Activated CD8-positive, alpha-beta T cell treated with anti-CD3 and anti-CD28 coated beads for 36 hours (primary cell): ENCODE data around the gene ACYP1. TPM values are rescaled to one million over a fixed set of nuclear protein-coding genes. Genes with fewer than 3 reads are reported as not detected.

Experiments
- ATAC-seq: fragments of 200-7000 bp; cut with Tn5 transposase; one replicate; pipeline ENCODE4 v1.10.0; 2021; ENCODE audit warnings: mild to moderate bottlenecking, moderate library complexity
- CTCF ChIA-PET: fragments of 350-600 bp; sonication (Branson Sonifier 250); formaldehyde crosslinking; loops from one replicate; lab custom pipeline; 2021; ENCODE audit warnings: antibody characterized with exemption; lab: Charles Lee
- POLR2A ChIA-PET: fragments of 350-600 bp; sonication (Branson Sonifier 250); formaldehyde crosslinking; loops from one replicate; lab custom pipeline; 2021; ENCODE audit warnings: antibody characterized with exemption; lab: Charles Lee
- DNase-seq: peaks from one replicate; pipeline ENCODE4 v3.0.0-alpha.2; 2020
- H3K27ac Mint-ChIP-seq: one replicate; pipeline ENCODE4 v1.8.0; 2021; ENCODE audit warnings: mild to moderate bottlenecking, mixed read lengths
- H3K27me3 Mint-ChIP-seq: one replicate; pipeline ENCODE4 v1.8.0; 2021; ENCODE audit warnings: mixed read lengths
- H3K36me3 Mint-ChIP-seq: one replicate; pipeline ENCODE4 v1.8.0; 2021; ENCODE audit warnings: low read depth, mixed read lengths
- H3K4me1 Mint-ChIP-seq: one replicate; pipeline ENCODE4 v1.8.0; 2021; ENCODE audit warnings: low read depth, mixed read lengths
- H3K4me3 Mint-ChIP-seq: one replicate; pipeline ENCODE4 v1.8.0; 2021; ENCODE audit warnings: mild to moderate bottlenecking, moderate library complexity, mixed read lengths
- H3K9me3 Mint-ChIP-seq: one replicate; pipeline ENCODE4 v1.8.0; 2021; ENCODE audit warnings: mixed read lengths
- intact Hi-C: fragments of 100-400 bp; cut with micrococcal nuclease; formaldehyde crosslinking; loops from one replicate; pipeline ENCODE4 v1.10.0; 2022
- total RNA-seq, 2 experiments: library from RNA; stranded (reverse); gene quantifications; one replicate each; pipeline ENCODE4 v1.2.3, GENCODE V29; 2021
- TF ChIP-seq, protein P1 (sequence below): fragments of 200-600 bp; IDR thresholded peaks from one replicate; pipeline ENCODE4 v1.8.0; 2022; ENCODE audit warnings: antibody characterized with exemption, mild to moderate bottlenecking

ACYP1 gene
- total RNA-seq, 2 experiments from 2014 or later = 33.9 to 38.6 TPM

GRCh38 chr14:75083271-75083670 lies 19.4 kb upstream of the ACYP1 start:
- ChIA-PET POLR2A (interaction anchor here (0.6 to 1.1 kb wide), 2 partner anchors 9 to 167 kb away, joined by 3 to 5 read pairs; no protein-coding TSS in a partner anchor), CTCF (interaction anchor here (1.4 kb wide), 1 partner anchor 222 kb away, joined by 3 read pairs; no protein-coding TSS in a partner anchor)
- H3K27ac Mint-ChIP-seq = peak overlapping the region; percentile 37
- H3K4me1 Mint-ChIP-seq = peaks cover 3% of the 10 kb centered on the region
- H3K4me3 Mint-ChIP-seq = no peak overlapping the region
- H3K36me3 Mint-ChIP-seq = peaks cover 33% of the 10 kb centered on the region
- ATAC-seq (no peak), DNase-seq (no peak)
- H3K27me3 Mint-ChIP-seq = no peaks in the 10 kb centered on the region
- intact Hi-C loops = loop anchor here (10.0 kb wide), 1 partner anchor 218 kb away; no protein-coding TSS in a partner anchor
- TF ChIP-seq, protein P1, sequence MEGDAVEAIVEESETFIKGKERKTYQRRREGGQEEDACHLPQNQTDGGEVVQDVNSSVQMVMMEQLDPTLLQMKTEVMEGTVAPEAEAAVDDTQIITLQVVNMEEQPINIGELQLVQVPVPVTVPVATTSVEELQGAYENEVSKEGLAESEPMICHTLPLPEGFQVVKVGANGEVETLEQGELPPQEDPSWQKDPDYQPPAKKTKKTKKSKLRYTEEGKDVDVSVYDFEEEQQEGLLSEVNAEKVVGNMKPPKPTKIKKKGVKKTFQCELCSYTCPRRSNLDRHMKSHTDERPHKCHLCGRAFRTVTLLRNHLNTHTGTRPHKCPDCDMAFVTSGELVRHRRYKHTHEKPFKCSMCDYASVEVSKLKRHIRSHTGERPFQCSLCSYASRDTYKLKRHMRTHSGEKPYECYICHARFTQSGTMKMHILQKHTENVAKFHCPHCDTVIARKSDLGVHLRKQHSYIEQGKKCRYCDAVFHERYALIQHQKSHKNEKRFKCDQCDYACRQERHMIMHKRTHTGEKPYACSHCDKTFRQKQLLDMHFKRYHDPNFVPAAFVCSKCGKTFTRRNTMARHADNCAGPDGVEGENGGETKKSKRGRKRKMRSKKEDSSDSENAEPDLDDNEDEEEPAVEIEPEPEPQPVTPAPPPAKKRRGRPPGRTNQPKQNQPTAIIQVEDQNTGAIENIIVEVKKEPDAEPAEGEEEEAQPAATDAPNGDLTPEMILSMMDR = no peak
- H3K9me3 Mint-ChIP-seq = no peaks in the 10 kb centered on the region

- Mint-ChIP-seq H3K27me3 (no peaks in the 10 kb centered on the region), H3K4me1 (peaks cover 3% of the 10 kb centered on the region), H3K4me3 (no peak overlapping the region), H3K36me3 (peaks cover 24% of the 10 kb centered on the region), H3K27ac (no peak overlapping the region), H3K9me3 (no peaks in the 10 kb centered on the region)
- no peak for ATAC-seq
- ChIA-PET CTCF (no interaction called here), POLR2A (no interaction called here)
- TF ChIP-seq, protein P1 = no peak
- intact Hi-C loops = loop anchor here (10.0 kb wide), 1 partner anchor 217 kb away; no protein-coding TSS in a partner anchor
- DNase-seq = no peak
Observed at GRCh38 chr14:75081660-75082229, 17.9 kb upstream of the ACYP1 start.

- H3K27ac Mint-ChIP-seq = no peak overlapping the region
- peaks cover 21% of the 10 kb centered on the region for H3K36me3 Mint-ChIP-seq
- peaks cover 3% of the 10 kb centered on the region for H3K4me1 Mint-ChIP-seq
- ChIA-PET CTCF (interaction anchor here (3.3 kb wide), 1 partner anchor 9 kb away, joined by 11 read pairs; no protein-coding TSS in a partner anchor), POLR2A (no interaction called here)
- DNase-seq (no peak), ATAC-seq (no peak)
- intact Hi-C loops = no loop called here
- H3K4me3 Mint-ChIP-seq = no peak overlapping the region
- no peaks in the 10 kb centered on the region for H3K27me3 Mint-ChIP-seq
- no peaks in the 10 kb centered on the region for H3K9me3 Mint-ChIP-seq
- TF ChIP-seq, protein P1 = no peak
Observed at GRCh38 chr14:75079521-75079920, 15.7 kb upstream of the ACYP1 start.

DNA sequence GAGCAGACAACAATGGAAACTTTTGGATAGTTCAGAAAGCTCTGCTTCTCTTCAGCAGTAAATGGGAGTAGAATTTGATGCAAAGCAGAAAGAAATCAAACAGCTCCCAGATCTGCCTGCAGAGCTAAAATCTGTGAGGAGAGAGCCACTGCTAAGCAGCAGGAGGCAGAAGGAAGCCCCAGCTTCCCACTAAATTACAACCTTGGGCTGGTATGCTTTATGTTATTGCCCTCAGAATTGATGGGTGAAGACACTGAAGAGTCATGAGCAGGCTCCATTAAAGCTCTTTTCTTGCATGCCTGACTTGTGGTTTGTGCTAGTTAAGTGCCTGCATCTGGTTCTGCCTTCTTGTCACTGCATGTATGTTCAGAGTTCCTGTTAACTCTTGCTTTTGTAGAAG lies 14.0 kb upstream of the ACYP1 start:
- H3K36me3 Mint-ChIP-seq = peaks cover 13% of the 10 kb centered on the region

More for the DNA sequence above, 14.0 kb upstream of the ACYP1 start:
- no peaks in the 10 kb centered on the region for H3K4me1 Mint-ChIP-seq
- CTCF ChIA-PET = interaction anchor here (1.2 to 3.3 kb wide), 2 partner anchors 10 to 132 kb away, joined by 3 to 11 read pairs; no protein-coding TSS in a partner anchor
- DNase-seq (no peak), ATAC-seq (no peak)
- no peak overlapping the region for H3K4me3 Mint-ChIP-seq
- TF ChIP-seq, protein P1 = no peak
- intact Hi-C loops = no loop called here
- POLR2A ChIA-PET = no interaction called here
- no peaks in the 10 kb centered on the region for H3K27me3 Mint-ChIP-seq
- no peaks in the 10 kb centered on the region for H3K9me3 Mint-ChIP-seq
- H3K27ac Mint-ChIP-seq = no peak overlapping the region
